ENCODE results near the gene PNPLA5.
A peak's percentile ranks its signal among the peaks of the same experiment; 100 is the strongest.

The PNPLA5 gene

DNA sequence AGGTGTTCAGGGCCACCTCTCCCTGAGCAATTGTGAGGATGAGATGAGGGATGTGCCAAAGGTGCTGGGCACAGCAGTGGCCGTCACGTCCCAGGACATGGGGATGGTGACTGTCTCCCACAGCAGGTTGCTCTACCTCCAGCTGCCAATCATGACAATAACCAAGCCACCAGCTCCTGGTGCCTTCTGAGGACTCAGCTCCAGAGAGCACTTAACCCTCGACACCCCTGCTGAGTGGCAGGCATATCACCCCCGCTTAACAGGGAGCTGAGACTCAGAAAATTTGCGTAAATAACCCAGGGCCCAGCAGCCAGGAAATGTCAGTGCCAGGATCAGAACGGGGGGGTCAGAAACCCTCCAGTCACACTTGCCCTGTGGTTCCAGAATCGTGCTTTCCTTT, 8.4 kb upstream of the PNPLA5 start:
- no peak for DNase-seq

DNA sequence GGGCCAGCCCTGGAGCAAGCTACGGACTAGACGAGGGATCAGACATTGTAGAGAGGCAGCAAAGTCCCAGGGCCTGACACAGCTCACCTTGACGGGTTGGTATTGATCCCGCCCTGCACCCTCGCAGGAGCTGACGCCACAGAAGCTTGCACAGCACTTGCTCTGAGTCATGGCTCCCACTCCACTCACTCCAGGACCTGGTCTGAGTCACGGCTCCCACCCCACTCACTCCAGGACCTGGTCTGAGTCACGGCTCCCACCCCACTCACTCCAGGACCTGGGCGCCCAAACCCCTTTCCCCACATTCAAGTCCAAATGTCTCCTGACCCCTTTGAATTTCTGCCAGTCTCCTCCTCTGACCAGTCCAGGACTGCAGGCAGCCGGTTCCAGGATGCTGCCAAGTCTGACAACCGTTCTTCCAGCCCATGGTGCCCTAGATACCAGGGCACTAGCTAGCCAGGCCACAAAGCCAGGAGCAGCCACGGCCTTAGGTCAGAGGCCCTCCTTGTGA, 6.0 kb upstream of the PNPLA5 start:
- no peak for DNase-seq

DNA sequence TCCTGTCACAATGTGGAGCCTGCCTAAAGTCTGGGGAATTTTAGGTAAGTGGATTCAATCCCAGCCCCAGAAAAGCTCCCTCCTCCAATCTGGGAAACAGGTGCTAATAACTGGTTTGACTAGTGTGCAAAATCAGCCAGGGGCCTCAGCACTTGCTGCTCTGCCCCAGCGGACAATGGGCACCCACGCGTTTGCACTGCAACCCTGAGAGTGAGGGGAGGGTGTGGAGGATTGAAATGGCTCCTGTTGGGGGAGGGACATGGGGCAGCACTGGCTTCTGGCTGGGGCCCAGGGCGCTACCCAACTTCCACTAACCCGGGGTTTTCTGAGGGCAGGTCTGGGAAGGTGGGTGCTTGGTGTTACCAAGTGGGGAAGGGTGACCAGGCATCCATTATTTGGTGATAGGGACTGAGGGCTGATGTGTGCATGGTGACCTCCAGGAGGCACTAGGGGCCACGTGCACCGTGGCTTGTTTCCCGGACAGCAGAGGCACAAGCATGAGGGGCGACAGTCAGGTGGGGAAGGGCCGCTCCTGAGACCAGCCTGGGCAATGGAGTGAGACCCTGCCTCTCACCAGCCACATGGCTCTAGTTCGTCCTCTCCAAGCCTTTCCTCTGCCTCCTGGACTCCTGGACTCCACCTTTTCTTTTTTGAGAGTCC, 4.3 kb upstream of the PNPLA5 start:
- no peak for DNase-seq

DNA sequence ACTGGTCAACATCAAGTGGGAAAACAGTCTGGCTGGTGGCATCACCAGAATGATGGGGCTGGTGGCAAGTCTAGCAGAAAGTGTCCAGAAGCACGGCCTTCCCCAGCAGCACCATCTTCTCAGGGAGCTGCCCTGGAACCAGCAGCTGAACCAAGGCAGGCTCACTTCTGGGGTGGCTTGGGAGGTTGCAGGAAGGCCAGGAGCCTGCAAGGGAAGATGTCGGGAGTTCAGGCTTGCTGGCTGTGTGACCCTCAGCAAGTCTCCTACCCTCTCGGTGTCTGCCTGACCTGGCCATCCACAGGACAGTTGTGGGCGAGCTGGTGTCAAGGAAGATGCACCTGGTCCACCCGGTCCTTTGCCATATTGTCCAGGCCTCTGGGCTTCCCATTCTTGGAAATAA, 2.3 kb upstream of the PNPLA5 start:
- no peak for DNase-seq

DNA sequence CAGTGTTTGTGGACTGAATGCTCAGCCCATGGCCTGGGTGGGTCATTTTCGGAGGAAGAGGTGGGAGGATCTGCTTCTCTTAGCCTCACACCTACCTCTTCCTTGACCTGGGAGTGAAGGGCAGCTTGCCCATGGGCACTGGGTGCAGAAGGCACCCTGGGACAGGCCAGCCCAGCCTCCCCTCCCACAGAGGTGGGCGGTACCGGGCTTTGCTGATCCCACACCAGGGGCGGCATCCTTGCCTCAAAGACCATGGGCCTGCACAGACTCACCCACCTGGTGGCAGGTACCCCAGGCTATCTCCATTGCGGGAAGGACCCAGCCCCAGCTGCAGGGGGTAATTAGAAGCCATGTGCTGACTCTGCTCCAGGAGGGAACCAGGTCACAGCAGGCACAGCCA, 1.5 kb upstream of the PNPLA5 start:
- DNase-seq: no peak

DNA sequence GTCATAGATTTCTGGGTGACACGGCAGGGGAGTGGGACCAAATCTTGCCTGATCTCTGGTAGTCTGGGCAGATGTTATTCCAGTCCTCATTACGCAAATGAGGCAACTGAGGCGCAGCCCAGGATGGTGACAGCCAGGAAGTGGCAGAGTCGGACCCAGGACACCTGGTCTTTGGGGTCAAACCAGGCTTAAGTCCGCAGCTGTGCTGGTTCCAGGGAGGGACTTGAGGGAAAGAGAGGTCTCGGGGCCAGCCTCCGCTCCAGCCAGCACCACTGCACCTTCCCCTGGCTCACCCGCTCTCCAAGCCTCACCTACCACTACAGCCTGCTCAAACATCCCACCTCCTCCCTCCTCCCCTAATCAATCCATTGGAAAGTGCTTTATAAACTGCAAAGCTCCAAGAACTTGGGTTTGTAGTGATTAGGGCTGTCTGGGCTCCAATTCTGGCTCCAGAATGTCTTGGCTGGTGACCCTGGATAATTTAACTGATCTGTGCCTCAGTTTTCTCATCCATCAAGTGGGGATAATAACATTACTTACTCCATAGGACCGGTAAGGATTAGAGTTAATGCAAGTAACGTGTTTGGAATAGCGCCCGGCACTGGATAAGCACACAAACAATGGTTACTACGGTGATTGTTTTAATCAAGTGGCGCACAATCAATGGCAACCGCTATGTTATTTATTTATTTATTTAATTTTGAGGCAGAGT, 526 bp upstream of the PNPLA5 start:
- DNase-seq: no peak

DNA sequence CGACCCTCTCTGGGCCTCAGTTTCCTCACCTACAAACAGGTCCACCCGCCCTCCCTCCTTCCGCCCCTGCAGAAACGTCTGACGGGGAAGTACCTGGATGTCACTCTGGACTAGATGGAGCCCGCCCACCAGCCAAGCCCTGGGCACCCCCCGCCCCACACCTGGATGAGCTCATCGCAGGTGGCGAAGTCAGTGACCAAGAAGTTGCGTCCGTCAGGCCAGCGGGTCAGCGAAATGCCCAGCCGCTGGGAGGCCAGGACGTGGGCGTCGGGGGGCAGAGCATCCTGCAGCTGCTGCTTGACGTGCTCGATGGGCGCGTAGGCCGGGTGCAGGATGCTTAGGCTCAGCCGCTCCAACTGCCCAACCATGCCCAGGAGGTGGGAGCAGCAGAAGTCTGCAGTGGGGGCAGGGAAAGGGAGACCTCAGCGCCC, 897 bp downstream of the PNPLA5 start:
- DNase-seq: no peak

DNA sequence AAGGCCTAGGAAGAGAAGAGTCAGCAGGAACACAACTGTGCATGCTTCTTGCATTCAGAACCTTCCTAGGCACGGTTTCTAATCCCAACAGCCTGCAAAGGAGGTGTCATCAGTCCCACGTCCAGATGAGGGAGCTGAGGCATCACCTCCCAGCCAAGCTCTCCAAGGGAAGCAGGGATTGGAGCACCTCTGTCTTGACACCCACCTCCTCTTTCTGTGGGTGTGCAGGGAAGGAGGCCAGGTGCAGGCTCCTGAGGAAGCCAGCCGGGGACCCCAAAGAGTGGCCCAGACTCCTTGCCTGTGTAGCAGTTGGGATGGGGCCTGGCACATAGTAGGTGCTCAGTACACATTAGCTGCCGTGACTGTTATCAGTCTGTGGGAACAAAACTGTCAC, 2.0 kb downstream of the PNPLA5 start:
- DNase-seq: no peak

DNA sequence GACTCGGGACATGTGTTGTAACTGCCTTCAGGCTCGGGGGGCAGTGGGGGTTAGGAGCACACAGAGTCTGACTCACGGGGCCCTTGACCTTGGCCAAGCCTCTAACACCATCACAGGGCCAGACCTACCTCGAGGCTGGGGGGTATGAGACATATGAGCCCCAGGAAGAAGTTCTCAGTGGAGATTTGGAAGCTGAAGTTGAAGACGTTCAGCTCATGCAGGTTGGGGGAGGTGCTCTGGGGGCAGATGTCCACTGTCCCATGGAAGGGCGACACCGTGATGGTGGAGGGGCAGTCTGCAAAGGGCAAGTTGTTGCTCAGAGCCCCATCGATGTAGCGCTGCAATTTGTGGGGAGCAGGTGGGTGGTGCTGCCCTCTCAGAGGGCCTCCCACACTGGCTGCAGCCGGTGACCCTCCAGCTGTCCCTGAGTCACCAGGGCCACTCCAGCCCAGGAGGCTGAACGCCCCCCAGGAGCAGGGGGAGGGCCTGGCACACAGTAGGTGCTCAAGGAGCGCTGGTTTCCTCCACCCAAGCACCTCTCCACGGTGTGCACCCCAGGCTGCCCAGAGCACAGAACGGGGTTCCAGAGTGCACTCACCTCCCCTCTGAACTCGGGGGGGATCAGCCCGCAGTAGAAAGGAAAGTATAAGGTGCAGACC, 2.5 kb downstream of the PNPLA5 start:
- DNase-seq: no peak

DNA sequence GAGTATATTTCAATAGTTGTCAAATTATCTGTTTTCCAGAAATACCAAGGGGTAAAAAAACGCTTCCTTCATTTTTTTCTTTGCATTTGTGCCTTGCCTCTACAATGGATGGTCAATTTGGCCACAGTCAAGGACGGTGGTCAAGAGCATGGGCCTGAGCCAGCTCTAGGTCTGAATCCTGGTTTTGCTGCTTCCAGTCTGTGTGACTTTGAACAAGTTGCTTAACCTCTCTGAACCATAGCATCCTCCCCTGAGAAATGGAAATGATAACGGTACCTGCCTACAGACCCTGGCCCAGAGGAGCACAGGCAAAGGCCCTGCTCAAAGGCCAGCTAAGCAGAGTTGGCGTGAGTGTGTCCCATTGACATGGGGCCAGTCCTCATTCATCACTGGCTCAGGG, 3.1 kb downstream of the PNPLA5 start:
- no peak for DNase-seq

DNA sequence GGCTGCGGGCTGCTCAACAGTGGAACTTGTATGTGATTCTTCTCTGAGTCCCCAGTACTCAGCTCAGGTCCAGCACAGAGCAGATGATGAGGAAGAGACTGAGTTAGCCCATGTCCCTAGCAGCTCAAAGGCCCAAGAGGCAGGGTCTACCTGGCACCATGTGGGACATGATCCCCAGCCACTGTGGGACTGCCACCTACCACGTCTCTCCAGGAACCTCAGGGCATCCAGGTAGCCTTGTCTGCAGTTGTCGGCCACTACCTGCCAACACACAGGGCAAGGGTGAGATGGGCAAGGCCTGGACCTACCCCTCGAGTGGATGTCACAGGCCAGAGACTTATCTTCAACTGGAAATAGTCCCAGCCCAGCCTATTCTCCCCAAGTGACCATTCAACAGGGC, 4.4 kb downstream of the PNPLA5 start:
- no peak for DNase-seq

DNA sequence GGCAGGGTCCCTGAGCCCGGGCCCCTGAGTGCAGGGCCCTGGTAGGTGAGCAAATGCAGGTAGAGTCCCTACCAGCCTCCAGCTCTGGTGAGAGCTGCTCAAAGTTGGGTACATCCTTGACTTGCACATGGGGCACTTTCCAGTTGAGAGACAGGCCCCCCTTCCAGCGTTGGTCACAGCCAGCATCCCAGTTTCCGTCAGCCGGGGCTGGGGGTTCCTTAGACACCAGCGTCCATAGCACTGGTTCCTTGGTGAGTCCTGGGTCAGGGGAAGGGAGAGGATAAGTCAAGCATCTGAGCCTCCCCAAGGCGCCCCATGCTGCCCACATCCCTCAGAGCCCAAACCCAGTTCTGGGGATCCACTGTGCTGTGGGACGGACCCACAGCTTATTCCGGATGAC, 5.6 kb downstream of the PNPLA5 start:
- DNase-seq: no peak

DNA sequence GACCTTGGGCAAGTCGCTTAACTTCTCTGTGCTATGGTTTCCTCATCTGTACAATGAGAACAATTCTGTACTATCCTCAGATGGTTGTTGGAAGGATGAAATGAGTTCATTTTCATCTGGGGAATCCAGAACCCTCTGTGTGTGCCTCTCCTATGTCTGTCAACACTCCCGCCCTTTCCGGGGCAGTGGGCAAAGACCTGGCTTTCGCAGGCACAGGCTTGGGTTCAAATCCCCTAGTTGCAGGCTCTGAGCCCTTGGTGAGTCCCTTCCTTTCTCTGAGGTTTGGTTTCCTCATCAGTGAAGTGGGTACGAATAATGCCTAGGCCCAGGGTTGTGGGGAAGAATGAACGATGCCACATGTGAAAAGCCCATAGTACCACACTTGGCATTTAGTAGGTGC, 6.0 kb downstream of the PNPLA5 start:
- DNase-seq: no peak

DNA sequence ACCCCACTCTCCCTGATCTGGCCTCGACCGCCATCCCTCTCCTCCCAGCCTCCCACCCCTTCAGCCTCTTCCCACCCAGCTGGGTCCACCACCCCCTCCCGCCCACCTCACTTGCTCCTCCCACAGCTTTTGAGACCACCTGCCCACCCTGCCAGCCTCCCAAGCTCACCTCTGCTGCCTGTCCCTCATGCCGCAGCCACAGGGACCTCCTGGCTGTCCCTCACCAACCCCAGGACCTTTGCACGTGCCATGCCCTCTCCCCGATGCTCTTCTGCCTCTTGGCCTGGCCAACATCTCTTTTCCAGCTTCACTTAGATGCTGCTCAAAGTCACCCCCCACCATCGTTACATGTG, 6.5 kb downstream of the PNPLA5 start:
- DNase-seq: no peak

DNA sequence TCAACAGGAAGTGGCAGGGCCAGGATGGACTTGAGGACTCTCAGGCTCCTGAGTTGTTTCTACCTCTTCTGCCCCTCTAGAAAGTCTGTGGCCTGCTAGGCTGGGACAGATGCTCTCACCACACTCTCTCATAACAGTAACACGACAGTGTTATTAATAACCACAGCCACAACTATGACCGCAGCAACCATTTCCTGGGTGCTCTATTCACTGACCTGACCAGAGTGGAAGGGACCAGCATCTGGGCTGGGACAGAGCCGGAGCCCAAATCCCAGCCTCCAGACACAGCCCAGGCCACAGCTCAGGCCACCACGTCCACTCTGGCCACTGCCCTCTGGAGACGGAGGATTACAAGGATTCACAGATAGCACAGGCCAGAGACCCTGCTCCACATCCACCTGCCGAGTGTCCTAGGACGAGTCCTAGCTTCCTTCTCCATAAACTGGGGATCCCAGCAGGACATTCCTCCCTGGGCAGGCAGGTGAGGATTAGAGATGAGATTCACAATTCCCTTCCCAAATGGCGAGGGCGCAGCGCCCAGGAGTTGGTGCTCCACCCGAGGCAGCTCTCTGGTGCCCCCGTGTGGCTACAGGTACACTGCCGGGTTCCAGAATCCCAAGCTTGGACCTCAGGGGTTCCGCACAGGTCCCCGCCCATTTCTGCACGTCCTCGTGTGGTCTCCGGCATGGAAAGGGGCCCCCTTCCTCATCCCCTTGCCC, 7.1 kb downstream of the PNPLA5 start:
- DNase-seq: peak in 1 of 6 experiments; percentile 11

DNA sequence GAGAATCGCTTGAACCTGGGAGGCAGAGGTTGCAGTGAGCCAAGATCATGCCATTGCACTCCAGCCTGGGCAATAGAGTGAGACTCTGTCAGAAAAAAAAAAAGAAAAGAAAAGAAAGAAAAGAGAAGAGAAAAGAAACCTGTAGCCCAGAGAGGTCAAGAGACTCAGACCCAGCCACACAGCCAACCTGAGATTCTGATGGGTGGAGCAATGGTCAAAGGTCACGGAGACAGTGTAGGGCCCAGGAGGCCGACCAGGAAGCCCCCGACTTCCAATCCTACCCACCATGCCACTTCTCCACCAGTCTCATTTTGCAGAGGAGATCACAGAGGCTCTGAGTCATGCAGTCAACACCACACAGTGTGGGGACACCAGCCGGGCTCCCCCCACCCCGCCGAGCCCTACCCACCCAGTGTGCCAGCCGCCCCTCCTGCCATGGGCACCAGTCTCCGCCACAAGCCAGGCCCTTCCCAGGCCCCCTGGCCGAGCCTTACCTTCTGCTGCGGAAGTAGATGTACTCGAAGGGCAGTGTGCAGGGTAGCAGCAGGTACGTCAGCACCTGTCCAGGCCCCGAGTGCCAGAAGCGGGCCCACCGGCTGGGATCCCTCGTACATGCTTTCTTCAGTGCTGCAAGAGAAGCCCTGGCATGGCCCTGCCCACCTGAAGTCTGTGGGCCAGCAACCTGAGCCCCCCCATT, 7.9 kb downstream of the PNPLA5 start:
- DNase-seq: no peak

DNA sequence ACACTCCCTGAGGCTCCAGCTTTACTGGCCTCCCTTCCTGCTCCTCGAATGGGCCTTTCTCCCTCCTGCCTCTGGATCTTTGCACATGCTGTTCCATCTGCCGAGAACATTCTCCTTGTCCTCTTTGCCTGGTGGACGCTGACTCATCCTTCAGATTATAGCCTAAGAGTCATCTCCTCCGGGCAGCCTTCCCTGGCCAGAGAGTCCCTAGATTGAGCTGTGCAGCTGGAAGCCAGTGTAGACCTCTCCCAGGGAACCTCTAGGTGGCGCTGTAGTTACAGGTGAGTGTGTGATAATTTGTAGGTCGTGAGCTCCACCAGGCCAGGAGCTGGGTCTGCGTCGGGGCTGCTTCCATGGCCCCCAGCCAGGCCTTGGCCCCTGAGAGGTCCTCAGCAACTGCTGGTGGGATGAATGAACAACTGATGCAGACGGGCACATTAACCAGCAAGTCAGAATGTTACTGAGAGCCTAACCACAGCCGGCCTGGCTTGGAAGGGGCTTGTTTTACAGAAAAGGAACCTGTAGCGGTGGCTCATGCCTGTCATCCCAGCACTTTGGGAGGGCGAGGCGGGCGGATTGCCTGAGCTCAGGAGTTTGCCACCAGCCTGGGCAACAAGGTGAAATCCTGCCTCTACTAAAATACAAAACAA, 8.7 kb downstream of the PNPLA5 start:
- DNase-seq: peak in 3 of 6 experiments; percentile 12 to 24 (median 19)

DNA sequence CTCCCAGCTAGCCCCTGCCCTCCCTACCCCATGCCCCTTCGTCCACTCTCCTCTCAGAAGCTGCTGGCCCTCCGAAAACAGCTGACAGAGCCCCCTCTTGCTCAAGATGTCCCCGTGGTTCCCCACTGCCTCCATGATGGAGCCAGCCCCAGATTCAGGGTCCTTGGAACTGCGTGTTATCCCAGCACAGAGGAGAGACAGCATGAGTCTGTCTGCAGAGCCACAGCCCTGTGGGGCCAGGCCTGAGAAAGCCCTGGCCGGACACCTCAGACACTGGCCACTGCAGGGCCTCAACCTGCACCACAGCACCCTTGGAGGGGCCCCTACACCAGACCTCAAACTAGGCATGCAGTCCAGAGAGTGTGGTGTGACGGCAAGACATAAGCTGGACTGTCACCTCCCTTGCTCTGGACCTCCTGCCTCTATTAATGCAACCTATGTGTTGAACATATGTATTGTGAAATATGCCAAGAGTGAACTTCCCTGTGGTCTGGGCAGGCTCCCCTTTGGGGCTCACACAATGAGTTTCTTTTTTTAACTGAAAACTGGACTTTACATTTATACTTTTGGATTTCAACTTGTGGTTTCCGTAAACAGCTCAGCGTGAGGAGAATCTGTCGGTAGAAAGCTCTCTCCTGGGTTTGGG, 9.6 kb downstream of the PNPLA5 start:
- no peak for DNase-seq

DNA sequence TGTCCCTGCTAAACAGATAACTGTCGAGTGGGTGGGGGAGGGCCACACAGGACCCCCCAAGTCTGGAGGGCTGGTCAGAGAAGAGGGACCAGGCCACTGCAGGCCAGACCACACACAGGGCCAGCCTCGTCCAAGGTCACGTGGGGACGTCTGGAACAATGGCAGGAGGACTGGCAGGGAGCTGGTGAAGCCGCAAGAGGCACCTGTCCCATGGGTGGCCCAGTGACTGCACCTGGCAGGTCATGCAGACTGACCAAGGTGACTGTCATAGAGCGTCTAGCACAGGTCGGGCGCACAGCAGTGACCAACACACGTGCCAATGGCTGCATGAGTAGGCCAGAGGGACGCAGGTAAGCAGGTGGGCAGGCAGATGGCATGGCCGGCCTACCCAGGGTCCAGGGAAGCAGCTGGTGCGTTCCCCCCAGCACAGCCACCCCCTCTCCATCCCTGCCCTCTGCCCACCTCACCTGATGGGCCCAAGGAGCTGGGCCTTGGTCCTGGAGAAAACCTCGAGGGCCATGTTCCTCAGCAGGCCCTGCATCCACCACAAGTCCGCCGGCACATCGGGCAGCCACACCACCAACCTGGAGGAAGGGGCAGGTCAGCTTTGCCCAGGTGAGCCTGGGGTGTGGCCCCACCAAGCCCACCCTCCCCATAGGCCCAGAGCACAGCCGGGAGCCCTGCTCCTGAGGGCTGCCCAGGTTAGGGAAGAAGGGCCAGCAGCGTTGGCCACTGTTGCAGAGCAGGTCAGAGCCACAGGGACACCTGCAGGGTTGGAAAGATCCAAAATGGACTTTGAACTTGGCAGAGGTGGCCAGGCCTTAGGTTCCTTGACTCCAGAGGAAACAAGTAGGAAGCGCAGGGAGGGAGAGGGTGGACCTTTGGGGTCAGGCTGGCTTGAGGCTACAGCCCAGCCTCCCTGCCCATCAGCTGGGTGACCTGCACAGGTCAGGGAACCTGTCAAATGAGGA, 10.4 kb downstream of the PNPLA5 start:
- DNase-seq: no peak

DNA sequence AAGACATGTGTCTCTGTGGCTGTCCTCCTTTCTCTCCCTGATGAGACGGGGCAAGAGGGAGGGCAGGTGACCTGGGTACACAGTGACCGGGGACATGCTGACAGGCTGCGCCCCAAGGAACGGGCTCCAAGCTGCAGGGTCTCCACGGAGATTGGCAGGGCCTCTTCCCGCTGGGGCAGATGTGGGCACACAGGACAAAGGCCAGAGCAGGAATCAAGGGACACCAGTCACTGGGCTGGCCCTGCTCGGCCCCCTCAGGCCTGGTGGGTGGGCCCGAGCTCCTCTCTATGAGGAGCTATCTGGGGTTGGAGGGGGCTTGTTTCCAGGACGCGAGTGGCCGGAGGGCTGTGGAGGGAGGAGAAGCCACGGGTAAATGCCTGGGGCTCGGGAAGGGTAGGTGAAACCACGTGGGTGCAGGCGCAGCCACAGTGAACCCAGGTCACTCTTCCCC, 11.2 kb downstream of the PNPLA5 start:
- DNase-seq: no peak
